GM23338 (cell line): ENCODE data around the gene MYOZ2. TPM values are rescaled to one million over a fixed set of nuclear protein-coding genes. Genes with fewer than 3 reads are reported as not detected.

Experiments used
- ATAC-seq: fragments of 200-7000 bp; cut with Tn5 transposase; 3 replicates; pipeline ENCODE4 v1.9.1; 2020
- DNase-seq: peaks from one replicate; pipeline ENCODE4 v3.0.0-alpha.2; 2015; ENCODE audit warnings: low spot score
- H2AFZ ChIP-seq: fragments of 200-600 bp; sonication (generic); 2 replicates; pipeline ENCODE4 v1.8.0; 2016; ENCODE audit warnings: antibody characterized with exemption, mild to moderate bottlenecking, moderate library complexity
- H3F3A ChIP-seq: fragments of 200-600 bp; sonication (generic); replicated peaks from 2 replicates; pipeline ENCODE4 v1.8.0; 2017; ENCODE audit warnings: antibody characterized with exemption, mixed run types, low read depth
- H3K27ac ChIP-seq: fragments of 200-600 bp; sonication (generic); 2 replicates; pipeline ENCODE4 v1.6.1; 2016; ENCODE audit warnings: low read depth
- H3K27me3 ChIP-seq: fragments of 200-600 bp; sonication (generic); 2 replicates; pipeline ENCODE4 v1.8.0; 2016; ENCODE audit warnings: mild to moderate bottlenecking, mixed run types, moderate library complexity; ENCODE audit not compliant: insufficient read depth
- H3K36me3 ChIP-seq: fragments of 200-600 bp; sonication (generic); 2 replicates; pipeline ENCODE4 v1.8.0; 2016; ENCODE audit warnings: mild to moderate bottlenecking; ENCODE audit not compliant: insufficient read depth
- H3K4me1 ChIP-seq: fragments of 200-600 bp; sonication (generic); 2 replicates; pipeline ENCODE4 v1.8.0; 2016; ENCODE audit warnings: mild to moderate bottlenecking, moderate library complexity; ENCODE audit not compliant: insufficient read depth
- H3K4me2 ChIP-seq: fragments of 200-600 bp; sonication (generic); 2 replicates; pipeline ENCODE4 v1.7.1; 2017; ENCODE audit warnings: mixed run types
- H3K4me3 ChIP-seq: fragments of 200-600 bp; sonication (generic); 2 replicates; pipeline ENCODE4 v1.6.1; 2016; ENCODE audit warnings: mixed run types
- H3K79me2 ChIP-seq: fragments of 200-600 bp; sonication (generic); replicated peaks from 2 replicates; pipeline ENCODE4 v1.8.0; 2017; ENCODE audit warnings: mild to moderate bottlenecking; ENCODE audit not compliant: insufficient read depth
- H3K9me2 ChIP-seq: fragments of 200-600 bp; sonication (generic); 2 replicates; pipeline ENCODE4 v1.8.0; 2017; ENCODE audit not compliant: insufficient read depth
- H4K20me1 ChIP-seq: fragments of 200-600 bp; sonication (generic); replicated peaks from 2 replicates; pipeline ENCODE4 v1.8.0; 2017; ENCODE audit warnings: mild to moderate bottlenecking; ENCODE audit not compliant: insufficient read depth
- H3K27ac Mint-ChIP-seq: 2 replicates; pipeline ENCODE4 v1.8.0; 2020; ENCODE audit warnings: inconsistent platforms, mild to moderate bottlenecking, moderate library complexity, mixed read lengths
- H3K27me3 Mint-ChIP-seq: 3 replicates; pipeline ENCODE4 v1.8.0; 2022; ENCODE audit warnings: low read depth, mild to moderate bottlenecking, moderate library complexity, mixed read lengths, inconsistent platforms; ENCODE audit not compliant: insufficient read depth, poor library complexity
- H3K36me3 Mint-ChIP-seq: 3 replicates; pipeline ENCODE4 v1.8.0; 2021; ENCODE audit warnings: low read depth, mild to moderate bottlenecking, inconsistent platforms, moderate library complexity, mixed read lengths
- H3K4me1 Mint-ChIP-seq: 3 replicates; pipeline ENCODE4 v1.8.0; 2020; ENCODE audit warnings: mild to moderate bottlenecking, inconsistent platforms, mixed read lengths
- H3K4me3 Mint-ChIP-seq: 3 replicates; pipeline ENCODE4 v1.8.0; 2021; ENCODE audit warnings: moderate library complexity, mild to moderate bottlenecking, inconsistent platforms, mixed read lengths
- H3K9me3 Mint-ChIP-seq: 3 replicates; pipeline ENCODE4 v1.8.0; 2020; ENCODE audit warnings: moderate library complexity, mild to moderate bottlenecking, inconsistent platforms, mixed read lengths
- CREB1 ChIP-seq: fragments of 250-450 bp; sonication (Bioruptor Pico); IDR thresholded peaks from 2 replicates; pipeline ENCODE4 v1.5.0; 2020; ENCODE audit warnings: low read depth, mild to moderate bottlenecking, moderate library complexity
- CTCF ChIP-seq, 2 experiments: fragments of 200-600 bp in 1 of 2; sonication (generic) in 1 of 2; conservative IDR thresholded peaks; 2 replicates each; pipeline versions ENCODE4 v1.5.1 to v1.6.1; 2016 to 2017; ENCODE audit warnings: antibody characterized with exemption in 2 of 2, low read depth in 2 of 2, mild to moderate bottlenecking in 2 of 2, moderate library complexity in 1 of 2
- EZH2phosphoT487 ChIP-seq: fragments of 200-600 bp; sonication (generic); IDR thresholded peaks from one replicate; pipeline ENCODE4 v1.8.1; 2018; ENCODE audit warnings: antibody characterized with exemption; ENCODE audit not compliant: unreplicated experiment
- JUNB ChIP-seq: IDR thresholded peaks from one replicate; pipeline ENCODE4 v1.6.1; 2016; ENCODE audit warnings: antibody characterized with exemption; ENCODE audit not compliant: unreplicated experiment
- NANOG ChIP-seq: IDR thresholded peaks from 2 replicates; pipeline ENCODE4 v1.6.1; 2016; ENCODE audit warnings: antibody characterized with exemption, borderline replicate concordance
- POLR2AphosphoS5 ChIP-seq: IDR thresholded peaks from 2 replicates; pipeline ENCODE4 v1.6.1; 2016; ENCODE audit warnings: antibody characterized with exemption, low read depth
- REST ChIP-seq: IDR thresholded peaks from one replicate; pipeline ENCODE4 v1.6.1; 2018; ENCODE audit warnings: antibody characterized with exemption; ENCODE audit not compliant: unreplicated experiment
- STAT1 ChIP-seq: IDR thresholded peaks from one replicate; pipeline ENCODE4 v1.6.1; 2016; ENCODE audit warnings: antibody characterized with exemption; ENCODE audit not compliant: unreplicated experiment
- ZNF331 ChIP-seq: fragments of 250-450 bp; sonication (Bioruptor Pico); IDR thresholded peaks from 2 replicates; pipeline ENCODE4 v1.5.0; 2020; ENCODE audit warnings: low read depth, mild to moderate bottlenecking, moderate library complexity
- polyA plus RNA-seq: library from polyadenylated mRNA; unstranded; fragments of >200 nt; fragmentation: Nextera tagmentation; extraction: Ambion mirVana; gene quantifications from 2 replicates; pipeline ENCODE4 v1.2.1, GENCODE V29; 2016
- total RNA-seq: library from RNA; depleted of rRNA; stranded (reverse); fragments of >200 nt; shearing (Covaris generic); gene quantifications from 2 replicates; pipeline ENCODE4 v1.2.3, GENCODE V29; 2014
- TF ChIP-seq, protein P1 (sequence below): fragments of 250-450 bp; sonication (Bioruptor Pico); IDR thresholded peaks from 2 replicates; pipeline ENCODE4 v1.5.0; 2020; ENCODE audit warnings: mild to moderate bottlenecking, moderate library complexity

MYOZ2 gene
- total and polyA plus RNA-seq, 2 experiments from 2014 or later, result not detected

GRCh38 chr4:119130365-119131065 lies 5.1 kb upstream of the MYOZ2 start:
- ATAC-seq (no peak), DNase-seq (no peak)
- Histone ChIP-seq H3K9me2 (no peaks in the 10 kb centered on the region), H3F3A (no peaks in the 10 kb centered on the region), H3K79me2 (no peaks in the 10 kb centered on the region), H3K27me3 (no peaks in the 10 kb centered on the region), H2AFZ (peak overlapping the region; percentile 33; the same call in 1 of the 2 replicates), H3K27ac (no peak overlapping the region), H3K4me3 (no peak overlapping the region), H3K4me2 (no peak overlapping the region), H3K4me1 (no peaks in the 10 kb centered on the region), H3K36me3 (no peaks in the 10 kb centered on the region), H4K20me1 (no peaks in the 10 kb centered on the region)
- H3K4me1 Mint-ChIP-seq, result peaks cover 3% of the 10 kb centered on the region; the same call in 1 of the 3 replicates
- no peaks in the 10 kb centered on the region for H3K27me3 Mint-ChIP-seq
- no peak overlapping the region for H3K4me3 Mint-ChIP-seq
- H3K27ac Mint-ChIP-seq, result no peak overlapping the region
- TF ChIP-seq, protein P1, sequence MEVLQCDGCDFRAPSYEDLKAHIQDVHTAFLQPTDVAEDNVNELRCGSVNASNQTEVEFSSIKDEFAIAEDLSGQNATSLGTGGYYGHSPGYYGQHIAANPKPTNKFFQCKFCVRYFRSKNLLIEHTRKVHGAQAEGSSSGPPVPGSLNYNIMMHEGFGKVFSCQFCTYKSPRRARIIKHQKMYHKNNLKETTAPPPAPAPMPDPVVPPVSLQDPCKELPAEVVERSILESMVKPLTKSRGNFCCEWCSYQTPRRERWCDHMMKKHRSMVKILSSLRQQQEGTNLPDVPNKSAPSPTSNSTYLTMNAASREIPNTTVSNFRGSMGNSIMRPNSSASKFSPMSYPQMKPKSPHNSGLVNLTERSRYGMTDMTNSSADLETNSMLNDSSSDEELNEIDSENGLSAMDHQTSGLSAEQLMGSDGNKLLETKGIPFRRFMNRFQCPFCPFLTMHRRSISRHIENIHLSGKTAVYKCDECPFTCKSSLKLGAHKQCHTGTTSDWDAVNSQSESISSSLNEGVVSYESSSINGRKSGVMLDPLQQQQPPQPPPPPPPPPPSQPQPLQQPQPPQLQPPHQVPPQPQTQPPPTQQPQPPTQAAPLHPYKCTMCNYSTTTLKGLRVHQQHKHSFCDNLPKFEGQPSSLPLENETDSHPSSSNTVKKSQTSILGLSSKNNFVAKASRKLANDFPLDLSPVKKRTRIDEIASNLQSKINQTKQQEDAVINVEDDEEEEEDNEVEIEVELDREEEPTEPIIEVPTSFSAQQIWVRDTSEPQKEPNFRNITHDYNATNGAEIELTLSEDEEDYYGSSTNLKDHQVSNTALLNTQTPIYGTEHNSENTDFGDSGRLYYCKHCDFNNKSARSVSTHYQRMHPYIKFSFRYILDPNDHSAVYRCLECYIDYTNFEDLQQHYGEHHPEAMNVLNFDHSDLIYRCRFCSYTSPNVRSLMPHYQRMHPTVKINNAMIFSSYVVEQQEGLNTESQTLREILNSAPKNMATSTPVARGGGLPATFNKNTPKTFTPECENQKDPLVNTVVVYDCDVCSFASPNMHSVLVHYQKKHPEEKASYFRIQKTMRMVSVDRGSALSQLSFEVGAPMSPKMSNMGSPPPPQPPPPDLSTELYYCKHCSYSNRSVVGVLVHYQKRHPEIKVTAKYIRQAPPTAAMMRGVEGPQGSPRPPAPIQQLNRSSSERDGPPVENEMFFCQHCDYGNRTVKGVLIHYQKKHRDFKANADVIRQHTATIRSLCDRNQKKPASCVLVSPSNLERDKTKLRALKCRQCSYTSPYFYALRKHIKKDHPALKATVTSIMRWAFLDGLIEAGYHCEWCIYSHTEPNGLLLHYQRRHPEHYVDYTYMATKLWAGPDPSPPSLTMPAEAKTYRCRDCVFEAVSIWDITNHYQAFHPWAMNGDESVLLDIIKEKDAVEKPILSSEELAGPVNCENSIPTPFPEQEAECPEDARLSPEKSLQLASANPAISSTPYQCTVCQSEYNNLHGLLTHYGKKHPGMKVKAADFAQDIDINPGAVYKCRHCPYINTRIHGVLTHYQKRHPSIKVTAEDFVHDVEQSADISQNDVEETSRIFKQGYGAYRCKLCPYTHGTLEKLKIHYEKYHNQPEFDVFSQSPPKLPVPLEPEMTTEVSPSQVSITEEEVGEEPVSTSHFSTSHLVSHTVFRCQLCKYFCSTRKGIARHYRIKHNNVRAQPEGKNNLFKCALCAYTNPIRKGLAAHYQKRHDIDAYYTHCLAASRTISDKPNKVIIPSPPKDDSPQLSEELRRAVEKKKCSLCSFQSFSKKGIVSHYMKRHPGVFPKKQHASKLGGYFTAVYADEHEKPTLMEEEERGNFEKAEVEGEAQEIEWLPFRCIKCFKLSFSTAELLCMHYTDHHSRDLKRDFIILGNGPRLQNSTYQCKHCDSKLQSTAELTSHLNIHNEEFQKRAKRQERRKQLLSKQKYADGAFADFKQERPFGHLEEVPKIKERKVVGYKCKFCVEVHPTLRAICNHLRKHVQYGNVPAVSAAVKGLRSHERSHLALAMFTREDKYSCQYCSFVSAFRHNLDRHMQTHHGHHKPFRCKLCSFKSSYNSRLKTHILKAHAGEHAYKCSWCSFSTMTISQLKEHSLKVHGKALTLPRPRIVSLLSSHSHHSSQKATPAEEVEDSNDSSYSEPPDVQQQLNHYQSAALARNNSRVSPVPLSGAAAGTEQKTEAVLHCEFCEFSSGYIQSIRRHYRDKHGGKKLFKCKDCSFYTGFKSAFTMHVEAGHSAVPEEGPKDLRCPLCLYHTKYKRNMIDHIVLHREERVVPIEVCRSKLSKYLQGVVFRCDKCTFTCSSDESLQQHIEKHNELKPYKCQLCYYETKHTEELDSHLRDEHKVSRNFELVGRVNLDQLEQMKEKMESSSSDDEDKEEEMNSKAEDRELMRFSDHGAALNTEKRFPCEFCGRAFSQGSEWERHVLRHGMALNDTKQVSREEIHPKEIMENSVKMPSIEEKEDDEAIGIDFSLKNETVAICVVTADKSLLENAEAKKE (CRISPR knock-in tag), result no peak
- TF ChIP-seq REST (no peak), EZH2phosphoT487 (no peak), JUNB (no peak), STAT1 (no peak), POLR2AphosphoS5 (no peak), CREB1 (CRISPR knock-in tag) (no peak), NANOG (no peak), CTCF (conservative IDR thresholded peaks at IDR 0.05; ENCODE audit: low read depth in 2 of 2) (no peak), ZNF331 (CRISPR knock-in tag) (no peak)
- H3K36me3 Mint-ChIP-seq, result no peaks in the 10 kb centered on the region
- H3K9me3 Mint-ChIP-seq, result no peaks in the 10 kb centered on the region
